NCI-H524 treated with DMSO at 0.1 percent for 48 hours (cell line): ENCODE results near the gene ADCY4.

Source experiments
- DNase-seq: peaks from one replicate; lab custom pipeline; 2025; lab: John Stamatoyannopoulos, UW

ADCY4 gene

GRCh38 chr14:24315243-24315806 lies 19.5 kb downstream of the ADCY4 start:
- no peak for DNase-seq

GRCh38 chr14:24314377-24315193 lies 20.3 kb downstream of the ADCY4 start:
- no peak for DNase-seq

- no peak for DNase-seq
These were observed 21.0 kb downstream of the ADCY4 start for GRCh38 chr14:24313913-24314312.

GRCh38 chr14:24312736-24313507 lies 21.9 kb downstream of the ADCY4 start:
- DNase-seq: no peak

GRCh38 chr14:24311837-24312615 lies 22.8 kb downstream of the ADCY4 start:
- DNase-seq: no peak

- no peak for DNase-seq
These were observed 23.9 kb downstream of the ADCY4 start, which contains the start of gene LTB4R for GRCh38 chr14:24310646-24311604. TSS of gene LTB4R (plus strand) at chr14:24311502. CDS start at chr14:24315652, 4,150 bp downstream.

- DNase-seq: no peak
These were observed 24.6 kb downstream of the ADCY4 start for GRCh38 chr14:24310265-24310645.

GRCh38 chr14:24309538-24310264 lies 25.2 kb downstream of the ADCY4 start, which contains the start of gene LTB4R2:
TSS of gene LTB4R2 (plus strand) at chr14:24310140. CDS start at chr14:24310665, 525 bp downstream.
- DNase-seq: no peak

- no peak for DNase-seq
These were observed 26.3 kb downstream of the ADCY4 start for GRCh38 chr14:24308342-24309124.

- DNase-seq: no peak
These were observed 27.1 kb downstream of the ADCY4 start, which contains the start of gene CIDEB for GRCh38 chr14:24307575-24308341. TSS of gene CIDEB (minus strand) at chr14:24307977. CDS start at chr14:24307858, 119 bp downstream.

GRCh38 chr14:24307156-24307574 lies 27.7 kb downstream of the ADCY4 start:
- DNase-seq: no peak

GRCh38 chr14:24304019-24304387 lies 30.9 kb downstream of the ADCY4 start:
- DNase-seq: no peak

- no peak for DNase-seq
These were observed 34.4 kb downstream of the ADCY4 start for GRCh38 chr14:24300326-24300980.

GRCh38 chr14:24299255-24300191 lies 35.3 kb downstream of the ADCY4 start, which contains the start of the genes DHRS1 and NOP9:
TSS of gene DHRS1 (minus strand) at chr14:24299780. CDS start at chr14:24299106, 674 bp downstream.
TSS of gene NOP9 (plus strand) at chr14:24299850. CDS start at chr14:24299955, 105 bp downstream.
- no peak for DNase-seq

GRCh38 chr14:24298892-24299254 lies 36.0 kb downstream of the ADCY4 start:
- no peak for DNase-seq

GRCh38 chr14:24297190-24297964 lies 37.5 kb downstream of the ADCY4 start:
- no peak for DNase-seq
